GM12872 (cell line): ENCODE measurements around the gene WFIKKN1.
A peak's percentile ranks its signal among the peaks of the same experiment; 100 is the strongest.

ENCODE experiments used
- CTCF ChIP-seq: IDR thresholded peaks from 3 replicates; pipeline ENCODE4 v1.5.1; 2011; ENCODE audit warnings: low read depth, mild to moderate bottlenecking, low read length, moderate library complexity; ENCODE audit not compliant: insufficient read depth

WFIKKN1 gene

GRCh38 chr16:636206-637080 is 5.7 kb downstream of the WFIKKN1 start, which contains the start of gene METTL26:
Gene METTL26, minus strand, starts transcription at chr16:636305. Its CDS starts 15 bp downstream, at chr16:636290.
- 0 out of 3 replicates have a peak, but pooled peaks have one; percentile 10 for TF ChIP-seq CTCF

- TF ChIP-seq CTCF: no peak
Measured at GRCh38 chr16:637081-638018, 6.6 kb downstream of the WFIKKN1 start.

DNA sequence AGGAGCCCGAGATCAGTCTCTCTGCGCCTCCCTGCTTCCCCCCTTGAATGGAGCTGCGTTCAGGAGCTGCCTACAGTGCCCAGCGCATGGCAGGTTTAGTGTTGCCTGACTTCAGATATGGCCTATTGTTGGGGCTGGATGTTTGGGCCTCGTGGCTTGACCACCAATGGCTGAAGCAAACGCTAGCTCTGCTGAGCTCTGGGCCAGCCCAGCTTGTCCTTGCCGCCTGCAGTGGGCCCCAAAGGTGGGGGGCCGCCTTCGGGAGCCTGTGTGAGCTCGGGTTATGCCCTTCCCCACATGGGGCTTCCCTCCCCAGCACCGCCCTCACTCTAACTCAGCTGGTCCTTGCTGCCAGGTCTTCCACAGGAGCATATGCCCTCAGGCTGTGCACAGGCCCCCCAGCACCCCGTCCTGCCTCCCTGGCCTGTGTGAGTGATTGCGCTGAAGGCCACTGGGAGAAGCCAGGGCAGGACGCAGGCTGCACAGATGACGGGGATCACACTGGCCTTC is 7.3 kb downstream of the WFIKKN1 start:
- TF ChIP-seq CTCF: no peak

DNA sequence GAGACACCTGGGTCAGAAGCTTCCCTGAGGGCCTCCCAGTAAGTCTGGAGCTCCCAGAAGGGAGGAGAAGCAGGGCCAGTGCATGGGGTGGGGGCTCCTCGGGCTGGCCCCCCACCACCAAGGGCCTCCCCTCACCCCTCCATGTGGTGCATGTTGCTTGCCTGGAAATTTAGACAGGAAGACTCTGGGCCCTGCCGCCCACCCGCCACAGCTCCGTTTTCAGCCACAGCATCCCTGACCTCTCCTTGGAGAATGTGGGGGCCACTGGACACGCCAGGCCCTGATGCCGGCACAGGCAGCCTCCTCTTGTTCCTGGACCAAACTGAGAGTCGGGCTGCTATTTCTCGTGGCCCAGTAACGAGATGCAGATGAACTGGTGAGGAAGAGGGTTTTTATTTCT is 8.1 kb downstream of the WFIKKN1 start:
- TF ChIP-seq CTCF: no peak

- no peak for TF ChIP-seq CTCF
Measured at GRCh38 chr16:640614-641013, 9.8 kb downstream of the WFIKKN1 start.

DNA sequence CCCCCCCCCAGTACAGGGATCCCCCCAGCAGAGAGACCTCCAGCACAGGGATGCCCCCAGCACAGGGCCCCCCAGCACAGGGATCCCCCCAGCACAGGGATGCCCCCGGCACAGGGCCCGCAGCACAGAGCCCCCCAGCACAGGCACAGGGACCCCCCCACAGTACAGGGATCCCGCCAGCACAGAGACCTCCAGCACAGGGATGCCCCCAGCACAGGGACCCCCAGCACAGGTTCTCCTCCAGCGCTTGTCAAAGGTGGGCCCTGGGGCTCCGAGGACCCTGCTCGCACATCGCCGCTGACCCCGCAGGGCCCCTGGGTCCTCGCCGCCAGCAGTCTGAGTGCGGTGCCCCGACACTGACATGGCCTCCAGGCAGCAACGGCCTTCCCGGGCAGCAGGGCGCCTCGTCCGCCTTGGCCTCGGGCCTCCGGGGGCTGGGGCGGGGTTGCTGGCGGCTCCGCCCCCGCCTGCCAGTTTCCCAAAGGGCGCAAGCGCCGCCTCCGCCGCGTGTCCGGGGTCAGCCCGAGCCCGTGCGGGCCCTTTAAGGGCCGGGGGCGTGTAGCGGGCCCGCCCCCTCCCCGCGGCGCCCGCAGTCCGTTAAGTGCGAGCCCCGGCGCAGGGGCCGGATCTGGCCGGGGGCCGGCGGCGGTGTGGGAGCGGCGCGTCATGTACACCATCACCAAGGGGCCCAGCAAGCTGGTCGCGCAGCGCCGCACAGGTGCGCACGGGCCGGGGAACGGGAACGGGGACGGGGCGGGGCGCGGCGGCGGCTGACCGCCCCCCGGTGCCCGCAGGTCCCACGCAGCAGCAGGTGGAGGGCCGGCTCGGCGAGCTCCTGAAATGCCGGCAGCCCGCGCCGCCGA is 10.8 kb downstream of the WFIKKN1 start, which contains the start of gene MCRIP2:
Gene MCRIP2 (plus strand): TSS at position 503 of the 863 bp plus-strand sequence. CDS start 164 bp downstream, at position 667.
- TF ChIP-seq CTCF: no peak
